HS-5 (cell line): ENCODE data around the gene EVC2.

ENCODE experiments used
- DNase-seq: peaks from one replicate; pipeline ENCODE4 v3.0.0-alpha.2; 2012; ENCODE audit warnings: low read depth

The EVC2 gene

GRCh38 chr4:5708449-5709206 is at the start of gene EVC2:
TSS of gene EVC2 (minus strand) at chr4:5708559. CDS start at chr4:5708513, 46 bp downstream.
- no peak for DNase-seq

- no peak for DNase-seq
Observed at GRCh38 chr4:5757954-5758353, 49.6 kb upstream of the EVC2 start.

GRCh38 chr4:5757536-5757935 is 49.2 kb upstream of the EVC2 start:
- no peak for DNase-seq

- DNase-seq = no peak
Observed at GRCh38 chr4:5757091-5757490, 48.7 kb upstream of the EVC2 start.

GRCh38 chr4:5756271-5756670 is 47.9 kb upstream of the EVC2 start:
- DNase-seq = no peak

- DNase-seq = no peak
Observed at GRCh38 chr4:5755679-5756078, 47.3 kb upstream of the EVC2 start.

GRCh38 chr4:5755161-5755560 is 46.8 kb upstream of the EVC2 start:
- no peak for DNase-seq

- DNase-seq = no peak
Observed at GRCh38 chr4:5754529-5754881, 46.1 kb upstream of the EVC2 start.

- peak; percentile 86 for DNase-seq
Observed at GRCh38 chr4:5753766-5754528, 45.6 kb upstream of the EVC2 start.

GRCh38 chr4:5753366-5753765 is 45.0 kb upstream of the EVC2 start:
- DNase-seq = no peak

- no peak for DNase-seq
Observed at GRCh38 chr4:5752376-5753184, 44.2 kb upstream of the EVC2 start.

GRCh38 chr4:5751666-5752375 is 43.5 kb upstream of the EVC2 start:
- DNase-seq = no peak

GRCh38 chr4:5750946-5751665 is 42.7 kb upstream of the EVC2 start:
- no peak for DNase-seq

GRCh38 chr4:5750052-5750945 is 41.9 kb upstream of the EVC2 start:
- DNase-seq = peak; percentile 58

- no peak for DNase-seq
Observed at GRCh38 chr4:5749568-5749967, 41.2 kb upstream of the EVC2 start.

GRCh38 chr4:5747738-5748375 is 39.5 kb upstream of the EVC2 start:
- DNase-seq = peak; percentile 77

GRCh38 chr4:5746829-5747737 is 38.7 kb upstream of the EVC2 start:
- peak; percentile 14 for DNase-seq

- DNase-seq = no peak
Observed at GRCh38 chr4:5746250-5746649, 37.9 kb upstream of the EVC2 start.

- no peak for DNase-seq
Observed at GRCh38 chr4:5742968-5743367, 34.6 kb upstream of the EVC2 start.
